ENCODE results near the gene ANK3.

- TF ChIP-seq CTCF (IDR thresholded peaks at IDR 0.05; ENCODE audit: poor library complexity) (no peak), EZH2phosphoT487 (IDR thresholded peaks at IDR 0.05; ENCODE audit: low read depth, severe bottlenecking, unreplicated experiment) (no peak)
Measured at GRCh38 chr10:60338786-60339185, 50.9 kb downstream of the ANK3 start.
